ENCODE data around the gene MAF. TPM values are rescaled to one million over a fixed set of nuclear protein-coding genes. Genes with fewer than 3 reads are reported as not detected.

The MAF gene
- total RNA-seq, 1 donor from 2014 or later: 7.3 TPM

- no peak for DNase-seq (ENCODE audit: low read depth)
- TF ChIP-seq, protein P1, sequence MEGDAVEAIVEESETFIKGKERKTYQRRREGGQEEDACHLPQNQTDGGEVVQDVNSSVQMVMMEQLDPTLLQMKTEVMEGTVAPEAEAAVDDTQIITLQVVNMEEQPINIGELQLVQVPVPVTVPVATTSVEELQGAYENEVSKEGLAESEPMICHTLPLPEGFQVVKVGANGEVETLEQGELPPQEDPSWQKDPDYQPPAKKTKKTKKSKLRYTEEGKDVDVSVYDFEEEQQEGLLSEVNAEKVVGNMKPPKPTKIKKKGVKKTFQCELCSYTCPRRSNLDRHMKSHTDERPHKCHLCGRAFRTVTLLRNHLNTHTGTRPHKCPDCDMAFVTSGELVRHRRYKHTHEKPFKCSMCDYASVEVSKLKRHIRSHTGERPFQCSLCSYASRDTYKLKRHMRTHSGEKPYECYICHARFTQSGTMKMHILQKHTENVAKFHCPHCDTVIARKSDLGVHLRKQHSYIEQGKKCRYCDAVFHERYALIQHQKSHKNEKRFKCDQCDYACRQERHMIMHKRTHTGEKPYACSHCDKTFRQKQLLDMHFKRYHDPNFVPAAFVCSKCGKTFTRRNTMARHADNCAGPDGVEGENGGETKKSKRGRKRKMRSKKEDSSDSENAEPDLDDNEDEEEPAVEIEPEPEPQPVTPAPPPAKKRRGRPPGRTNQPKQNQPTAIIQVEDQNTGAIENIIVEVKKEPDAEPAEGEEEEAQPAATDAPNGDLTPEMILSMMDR (conservative IDR thresholded peaks at IDR 0.05; ENCODE audit: low read depth, low read length): no peak
- H3K4me3 ChIP-seq (ENCODE audit: low read depth, low read length): no peak overlapping the region
Measured at GRCh38 chr16:79571065-79571902, 29.3 kb downstream of the MAF start.

DNA sequence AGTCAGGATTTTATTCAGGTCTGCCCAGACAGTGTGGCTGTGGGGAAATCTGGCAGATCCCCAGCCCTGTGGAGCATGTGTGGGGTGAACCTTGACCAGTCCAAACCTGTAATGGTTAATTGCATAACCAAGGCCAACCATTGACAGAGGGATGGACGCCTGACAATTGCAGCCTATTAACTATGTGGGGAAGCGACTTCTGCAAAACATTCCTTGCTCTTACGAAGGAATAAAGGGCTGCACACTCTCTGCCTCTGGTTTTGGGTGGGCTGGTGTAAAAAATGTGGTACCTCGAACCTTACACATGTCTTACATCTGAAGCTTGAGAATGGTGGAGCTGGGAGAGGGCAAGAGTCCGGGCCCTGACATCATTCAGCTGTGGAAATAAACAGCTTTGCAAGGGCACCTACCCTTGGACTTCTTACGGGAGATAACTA lies 35.8 kb downstream of the MAF start:
- peak; percentile 67 for DNase-seq (ENCODE audit: low read depth)

DNA sequence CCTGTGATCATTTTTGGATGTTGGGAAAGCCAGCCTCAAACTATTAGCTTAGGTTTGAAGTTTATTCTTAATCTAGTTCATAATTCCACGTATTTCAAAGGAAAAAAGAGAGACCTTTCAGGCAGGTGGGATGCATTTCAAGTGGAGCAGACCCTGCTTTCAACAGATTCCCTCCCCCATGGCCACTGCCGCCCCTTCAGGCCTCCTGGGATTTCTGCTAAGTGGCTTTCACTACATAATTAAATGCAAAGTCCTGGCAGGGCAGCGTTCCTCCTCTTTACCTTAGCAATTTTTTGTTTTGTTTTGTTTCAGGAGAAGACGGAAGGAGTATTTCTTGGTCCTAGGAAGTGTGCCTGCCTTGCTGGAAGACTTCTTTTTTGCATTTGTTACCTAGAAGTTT lies 36.6 kb downstream of the MAF start:
- no peak overlapping the region for H3K4me3 ChIP-seq (ENCODE audit: low read depth, low read length)
- no peak for DNase-seq (ENCODE audit: low read depth)
- TF ChIP-seq, protein P1 (conservative IDR thresholded peaks at IDR 0.05; ENCODE audit: low read depth, low read length): no peak

More for the DNA sequence above, 35.8 kb downstream of the MAF start:
- H3K4me3 ChIP-seq (ENCODE audit: low read depth, low read length): no peak overlapping the region
- TF ChIP-seq, protein P1 (conservative IDR thresholded peaks at IDR 0.05; ENCODE audit: low read depth, low read length): no peak

DNA sequence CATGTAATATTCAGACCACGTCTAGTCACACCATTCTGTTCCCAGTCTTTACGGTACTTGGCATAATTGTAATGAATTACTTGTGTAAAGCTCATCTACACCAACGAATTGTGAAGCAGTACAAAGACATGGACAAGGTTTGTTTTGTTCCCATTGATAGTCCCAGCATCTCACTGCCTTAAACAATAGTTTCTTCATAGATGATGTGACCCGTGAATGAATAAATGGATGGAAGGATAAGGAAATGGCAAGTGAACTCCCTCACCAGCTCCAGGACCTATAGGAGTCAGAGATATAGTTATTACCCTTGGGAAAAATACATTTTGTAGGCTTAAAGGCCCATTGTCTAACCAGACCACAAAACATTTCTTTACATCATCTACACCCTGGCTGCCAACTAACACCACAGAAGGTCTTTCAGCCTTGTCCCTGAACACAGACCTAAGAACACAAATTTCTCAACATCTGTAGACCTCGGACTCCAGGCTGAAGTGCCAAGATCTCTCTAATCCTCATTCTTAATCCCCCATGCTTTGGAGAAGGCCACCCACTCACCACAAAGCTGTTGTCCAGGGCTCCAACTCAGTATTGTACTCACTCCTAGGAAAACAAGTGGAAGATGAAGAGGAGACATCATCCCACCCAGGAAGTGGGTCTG lies 38.2 kb downstream of the MAF start:
- DNase-seq (ENCODE audit: low read depth): no peak
- no peak overlapping the region for H3K4me3 ChIP-seq (ENCODE audit: low read depth, low read length)
- TF ChIP-seq, protein P1 (conservative IDR thresholded peaks at IDR 0.05; ENCODE audit: low read depth, low read length): no peak

DNA sequence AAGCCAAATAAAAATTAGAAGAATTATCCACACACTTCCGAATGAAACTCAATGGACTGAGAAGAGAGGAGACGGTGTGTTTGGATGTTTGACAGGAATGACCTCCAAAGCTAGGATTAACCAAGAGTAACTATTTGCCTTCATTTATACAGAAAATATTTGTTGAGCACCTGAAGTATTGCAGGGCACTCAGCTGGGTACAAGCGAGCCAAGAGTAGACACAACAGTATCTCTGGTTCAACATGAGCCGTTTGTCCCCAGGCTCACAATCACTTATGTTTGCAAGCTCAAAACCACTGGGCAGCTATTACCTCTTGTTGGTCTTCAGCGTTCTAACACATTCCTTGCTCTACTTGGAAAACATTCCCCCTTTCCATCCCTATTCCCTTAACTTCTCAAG lies 38.8 kb downstream of the MAF start:
- DNase-seq (ENCODE audit: low read depth): no peak
- TF ChIP-seq, protein P1 (conservative IDR thresholded peaks at IDR 0.05; ENCODE audit: low read depth, low read length): no peak
- no peak overlapping the region for H3K4me3 ChIP-seq (ENCODE audit: low read depth, low read length)

DNA sequence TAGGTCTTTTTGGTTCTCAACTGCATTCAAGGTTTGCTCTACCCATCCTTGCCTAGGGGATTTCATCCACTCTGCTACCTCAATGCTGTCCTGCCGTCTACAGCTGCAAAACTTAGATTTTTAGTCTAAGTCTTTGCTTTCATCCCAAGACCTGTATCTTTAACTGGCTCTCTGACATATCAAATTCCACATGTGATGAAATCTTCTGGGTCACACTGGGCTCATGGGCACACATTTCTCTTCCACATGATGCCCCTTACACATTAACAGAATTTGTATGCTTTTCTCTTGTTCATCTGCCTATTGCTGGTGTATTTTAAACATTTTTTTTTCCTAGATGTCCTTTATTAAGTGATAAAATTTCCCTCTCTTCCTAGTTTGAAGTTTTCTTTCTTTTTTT lies 39.6 kb downstream of the MAF start:
- H3K4me3 ChIP-seq (ENCODE audit: low read depth, low read length): no peak overlapping the region
- no peak for DNase-seq (ENCODE audit: low read depth)
- TF ChIP-seq, protein P1 (conservative IDR thresholded peaks at IDR 0.05; ENCODE audit: low read depth, low read length): no peak
